ENCODE measurements around the gene FGF18. TPM values are rescaled to one million over a fixed set of nuclear protein-coding genes. Genes with fewer than 3 reads are reported as not detected.

FGF18 gene
- total RNA-seq, 1 donor from 2014 or later = not detected

DNA sequence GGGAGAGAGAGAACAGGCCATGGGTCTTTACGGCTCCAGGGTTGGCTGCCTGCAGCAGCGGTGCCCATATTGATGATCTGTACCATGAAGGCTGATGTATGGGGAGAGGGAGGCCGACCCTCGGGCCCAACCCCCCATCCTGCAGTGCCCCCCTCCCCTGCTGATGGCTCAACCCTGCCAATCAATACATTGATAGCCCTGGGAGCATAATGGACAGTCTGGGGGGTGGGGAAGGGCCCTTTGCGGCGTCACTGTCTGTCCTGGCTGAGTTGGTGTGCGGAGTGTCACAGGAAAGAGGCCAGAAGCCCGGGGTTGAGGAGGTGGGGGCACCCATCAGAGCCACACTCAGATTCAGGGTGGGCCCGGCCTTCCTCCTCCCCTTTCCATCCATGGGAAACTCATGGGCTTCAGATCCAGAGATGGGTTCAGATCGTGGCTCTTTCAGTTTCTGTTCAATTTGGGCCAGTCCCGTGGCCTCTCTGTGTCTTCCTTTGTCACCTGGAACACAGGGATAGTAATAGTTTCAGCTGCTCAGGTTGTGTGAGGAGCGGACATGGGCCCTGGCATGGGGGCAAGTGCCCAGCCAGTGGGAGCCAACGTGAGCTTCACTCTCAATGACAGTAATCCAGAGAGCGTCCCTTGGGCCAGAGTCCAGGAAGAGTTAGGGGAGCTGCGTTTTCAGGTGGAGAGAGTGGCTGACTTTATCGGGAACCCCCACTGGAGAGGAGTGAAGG, 9.5 kb downstream of the FGF18 start:
- no peak for DNase-seq (ENCODE audit: low spot score)
- Mint-ChIP-seq H3K4me3 (ENCODE audit: low read depth) (no peak overlapping the region), H3K27ac (no peak overlapping the region), H3K4me1 (ENCODE audit: low read depth) (no peaks in the 10 kb centered on the region), H3K36me3 (ENCODE audit: low read depth) (no peaks in the 10 kb centered on the region), H3K9me3 (no peaks in the 10 kb centered on the region), H3K27me3 (ENCODE audit: low read depth) (no peaks in the 10 kb centered on the region)
- intact Hi-C loops (cut with micrococcal nuclease) = no loop called here

DNA sequence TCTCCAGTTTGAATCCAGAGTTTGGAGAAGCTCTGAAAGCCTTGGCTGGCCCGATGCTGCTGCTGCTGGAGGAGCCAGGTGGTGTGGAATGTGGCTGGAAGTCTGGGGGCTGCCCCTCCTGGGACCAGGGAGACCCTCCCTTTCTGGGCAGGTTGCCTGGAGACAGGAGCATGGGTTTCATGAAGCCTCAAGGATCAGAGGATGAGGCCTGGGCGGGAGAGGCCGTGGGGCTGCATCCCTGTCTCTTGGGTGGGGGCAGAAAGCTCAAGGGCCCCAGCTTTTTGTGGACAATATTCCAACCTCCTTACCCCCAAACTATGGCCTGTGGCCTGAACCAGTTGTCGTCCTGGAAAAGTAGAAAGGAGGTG, 10.1 kb downstream of the FGF18 start:
- Mint-ChIP-seq H3K36me3 (ENCODE audit: low read depth) (no peaks in the 10 kb centered on the region), H3K27me3 (ENCODE audit: low read depth) (no peaks in the 10 kb centered on the region), H3K27ac (no peak overlapping the region), H3K4me1 (ENCODE audit: low read depth) (no peaks in the 10 kb centered on the region), H3K4me3 (ENCODE audit: low read depth) (no peak overlapping the region), H3K9me3 (no peaks in the 10 kb centered on the region)
- DNase-seq (ENCODE audit: low spot score) = no peak
- intact Hi-C loops (cut with micrococcal nuclease) = no loop called here

DNA sequence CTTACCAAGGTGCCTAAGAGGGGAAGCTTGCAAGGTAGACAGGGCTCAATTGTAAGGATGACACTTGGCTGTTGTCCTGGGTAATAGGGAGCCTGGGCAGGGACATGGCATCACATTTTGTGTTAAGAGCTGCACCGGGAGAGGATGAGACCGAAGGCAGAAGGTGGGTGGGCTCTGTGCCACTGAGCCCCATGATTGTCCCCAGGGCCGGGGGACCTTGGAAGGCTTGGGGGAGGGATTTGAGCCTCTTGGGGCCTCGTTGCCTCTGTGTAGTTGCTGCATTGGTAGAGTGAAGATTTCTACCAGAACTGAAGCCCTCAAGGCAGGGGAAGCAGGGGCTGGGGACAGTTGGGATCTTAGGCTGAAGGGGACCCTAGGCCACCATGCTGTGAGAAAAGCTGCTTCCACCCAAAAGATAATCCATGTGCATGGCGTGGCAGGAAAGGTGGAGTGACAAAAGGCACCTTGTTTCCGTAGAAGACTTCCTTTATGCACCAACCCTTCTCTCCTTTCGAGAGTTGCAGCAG, 11.9 kb downstream of the FGF18 start:
- no peak overlapping the region for H3K27ac Mint-ChIP-seq
- H3K4me1 Mint-ChIP-seq (ENCODE audit: low read depth) = no peaks in the 10 kb centered on the region
- no peaks in the 10 kb centered on the region for H3K27me3 Mint-ChIP-seq (ENCODE audit: low read depth)
- DNase-seq (ENCODE audit: low spot score) = no peak
- intact Hi-C loops (cut with micrococcal nuclease) = no loop called here
- H3K36me3 Mint-ChIP-seq (ENCODE audit: low read depth) = no peaks in the 10 kb centered on the region
- H3K4me3 Mint-ChIP-seq (ENCODE audit: low read depth) = no peak overlapping the region
- H3K9me3 Mint-ChIP-seq = no peaks in the 10 kb centered on the region

DNA sequence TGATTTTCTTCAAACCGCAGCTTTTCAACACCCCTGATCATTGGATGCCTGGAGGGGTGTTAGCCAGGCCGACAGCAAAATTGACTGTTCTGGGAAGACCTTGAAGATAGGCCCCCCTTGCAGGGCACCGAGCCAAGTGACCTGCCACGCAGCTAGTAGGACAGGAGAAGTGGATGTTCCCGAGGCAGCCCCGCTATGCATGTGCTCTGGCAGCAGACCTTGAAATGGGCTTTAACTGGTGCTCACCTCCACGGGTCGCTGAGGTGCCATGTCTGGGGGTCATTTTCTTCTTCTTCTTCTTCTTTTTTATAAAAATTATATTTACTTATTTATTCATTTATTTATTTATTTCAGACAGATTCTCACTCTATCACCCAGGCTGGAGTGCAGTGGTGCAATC, 12.6 kb downstream of the FGF18 start:
- no peaks in the 10 kb centered on the region for H3K4me1 Mint-ChIP-seq (ENCODE audit: low read depth)
- DNase-seq (ENCODE audit: low spot score) = no peak
- H3K27ac Mint-ChIP-seq = no peak overlapping the region
- no peak overlapping the region for H3K4me3 Mint-ChIP-seq (ENCODE audit: low read depth)
- intact Hi-C loops (cut with micrococcal nuclease) = no loop called here
- no peaks in the 10 kb centered on the region for H3K36me3 Mint-ChIP-seq (ENCODE audit: low read depth)
- H3K9me3 Mint-ChIP-seq = no peaks in the 10 kb centered on the region
- no peaks in the 10 kb centered on the region for H3K27me3 Mint-ChIP-seq (ENCODE audit: low read depth)

- H3K9me3 Mint-ChIP-seq = no peaks in the 10 kb centered on the region
- H3K27ac Mint-ChIP-seq = no peak overlapping the region
- no peaks in the 10 kb centered on the region for H3K4me1 Mint-ChIP-seq (ENCODE audit: low read depth)
- H3K36me3 Mint-ChIP-seq (ENCODE audit: low read depth) = no peaks in the 10 kb centered on the region
- intact Hi-C loops (cut with micrococcal nuclease) = no loop called here
- H3K27me3 Mint-ChIP-seq (ENCODE audit: low read depth) = no peaks in the 10 kb centered on the region
- no peak for DNase-seq (ENCODE audit: low spot score)
- no peak overlapping the region for H3K4me3 Mint-ChIP-seq (ENCODE audit: low read depth)
These were observed 13.3 kb downstream of the FGF18 start for GRCh38 chr5:171432583-171433351.

DNA sequence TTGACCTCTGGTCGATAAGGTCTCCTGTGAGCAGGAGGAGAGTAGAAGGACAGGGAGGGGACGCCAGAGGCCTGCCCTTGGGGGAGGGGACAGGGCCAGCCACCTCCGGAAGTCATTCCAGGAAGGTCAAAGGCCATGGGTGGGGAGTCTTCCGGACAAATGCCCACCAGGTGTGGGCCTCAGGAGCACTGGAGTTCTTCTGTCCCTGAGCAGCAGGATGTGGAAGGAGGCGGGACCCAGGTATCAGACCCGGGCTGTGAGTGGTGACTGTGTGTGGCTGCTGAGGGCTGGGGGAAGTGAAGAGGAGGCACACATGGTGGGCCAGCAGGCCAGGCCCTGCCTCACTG, 13.9 kb downstream of the FGF18 start:
- H3K4me3 Mint-ChIP-seq (ENCODE audit: low read depth) = no peak overlapping the region
- no peak for DNase-seq (ENCODE audit: low spot score)
- H3K9me3 Mint-ChIP-seq = no peaks in the 10 kb centered on the region
- H3K27ac Mint-ChIP-seq = no peak overlapping the region
- H3K27me3 Mint-ChIP-seq (ENCODE audit: low read depth) = no peaks in the 10 kb centered on the region
- no peaks in the 10 kb centered on the region for H3K4me1 Mint-ChIP-seq (ENCODE audit: low read depth)
- no peaks in the 10 kb centered on the region for H3K36me3 Mint-ChIP-seq (ENCODE audit: low read depth)
- intact Hi-C loops (cut with micrococcal nuclease) = no loop called here

DNA sequence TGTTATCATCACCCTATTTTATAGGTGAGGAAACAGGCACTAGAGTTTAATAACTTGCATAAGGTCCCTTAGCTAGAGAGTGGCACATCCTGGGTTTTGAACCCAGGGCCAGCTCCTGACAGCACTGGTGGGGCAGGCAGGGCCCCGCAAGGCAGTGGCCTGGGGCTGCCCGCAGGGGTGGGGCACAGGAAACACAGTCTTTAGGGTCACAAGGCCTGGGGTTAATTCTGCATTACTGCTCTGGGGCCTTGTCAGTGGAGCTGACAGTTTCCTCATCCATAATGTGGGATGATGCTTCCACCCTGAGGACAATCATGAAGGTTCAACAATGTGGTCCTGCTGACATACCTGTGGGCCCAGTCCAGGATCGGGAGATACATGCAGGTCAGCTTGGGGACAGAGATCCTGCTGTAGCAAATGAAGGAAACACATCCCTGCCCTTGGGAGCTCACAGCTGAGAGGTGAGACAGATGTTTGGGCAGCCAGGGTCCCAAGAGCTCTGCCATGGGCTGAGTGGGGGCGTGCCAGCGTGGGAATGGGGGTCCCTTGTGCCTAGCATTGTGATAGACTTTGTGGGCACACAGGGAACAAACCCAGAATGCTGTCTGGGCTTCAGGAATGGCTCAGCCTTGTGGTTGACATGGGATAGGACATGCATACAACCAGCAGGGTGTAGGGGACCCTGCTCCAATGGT, 14.7 kb downstream of the FGF18 start:
- Mint-ChIP-seq H3K27me3 (ENCODE audit: low read depth) (no peaks in the 10 kb centered on the region), H3K27ac (no peak overlapping the region), H3K9me3 (no peaks in the 10 kb centered on the region), H3K4me3 (ENCODE audit: low read depth) (no peak overlapping the region), H3K36me3 (ENCODE audit: low read depth) (no peaks in the 10 kb centered on the region), H3K4me1 (ENCODE audit: low read depth) (no peaks in the 10 kb centered on the region)
- no peak for DNase-seq (ENCODE audit: low spot score)
- intact Hi-C loops (cut with micrococcal nuclease) = no loop called here

DNA sequence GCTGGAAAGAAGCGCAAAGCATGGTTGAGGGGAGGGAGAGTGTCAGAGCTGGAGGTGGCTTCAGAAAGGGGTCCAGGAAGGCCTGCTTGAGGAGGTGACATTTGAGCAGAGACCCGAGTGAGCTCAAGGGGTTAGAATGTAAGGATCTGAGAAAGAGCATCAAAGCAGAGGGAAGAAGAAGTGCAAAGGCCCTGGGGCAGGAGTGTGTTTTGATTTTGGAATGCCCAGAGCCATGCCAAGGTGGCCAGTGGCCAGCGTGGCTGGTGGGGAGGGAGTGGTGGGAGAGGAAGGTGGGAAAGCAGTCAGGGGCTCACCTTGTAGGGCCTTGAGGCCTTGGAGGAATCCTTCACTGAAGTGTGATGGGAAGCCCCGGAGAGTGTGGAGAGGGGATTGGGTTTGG, 15.4 kb downstream of the FGF18 start:
- Mint-ChIP-seq H3K27me3 (ENCODE audit: low read depth) (no peaks in the 10 kb centered on the region), H3K4me1 (ENCODE audit: low read depth) (no peaks in the 10 kb centered on the region), H3K4me3 (ENCODE audit: low read depth) (no peak overlapping the region), H3K9me3 (no peaks in the 10 kb centered on the region), H3K36me3 (ENCODE audit: low read depth) (no peaks in the 10 kb centered on the region), H3K27ac (no peak overlapping the region)
- intact Hi-C loops (cut with micrococcal nuclease) = no loop called here
- no peak for DNase-seq (ENCODE audit: low spot score)

GRCh38 chr5:171435908-171436307, 16.5 kb downstream of the FGF18 start:
- H3K36me3 Mint-ChIP-seq (ENCODE audit: low read depth) = no peaks in the 10 kb centered on the region
- no peak overlapping the region for H3K27ac Mint-ChIP-seq
- DNase-seq (ENCODE audit: low spot score) = no peak
- H3K9me3 Mint-ChIP-seq = no peaks in the 10 kb centered on the region
- H3K4me3 Mint-ChIP-seq (ENCODE audit: low read depth) = no peak overlapping the region
- no peaks in the 10 kb centered on the region for H3K27me3 Mint-ChIP-seq (ENCODE audit: low read depth)
- intact Hi-C loops (cut with micrococcal nuclease) = no loop called here
- no peaks in the 10 kb centered on the region for H3K4me1 Mint-ChIP-seq (ENCODE audit: low read depth)

GRCh38 chr5:171436804-171437285, 17.4 kb downstream of the FGF18 start:
- no peak for DNase-seq (ENCODE audit: low spot score)
- Mint-ChIP-seq H3K9me3 (no peaks in the 10 kb centered on the region), H3K27me3 (ENCODE audit: low read depth) (no peaks in the 10 kb centered on the region), H3K4me3 (ENCODE audit: low read depth) (no peak overlapping the region), H3K36me3 (ENCODE audit: low read depth) (no peaks in the 10 kb centered on the region), H3K4me1 (ENCODE audit: low read depth) (no peaks in the 10 kb centered on the region), H3K27ac (no peak overlapping the region)
- intact Hi-C loops (cut with micrococcal nuclease) = no loop called here

GRCh38 chr5:171437286-171437821, 17.9 kb downstream of the FGF18 start:
- Mint-ChIP-seq H3K27ac (no peak overlapping the region), H3K9me3 (no peaks in the 10 kb centered on the region), H3K36me3 (ENCODE audit: low read depth) (no peaks in the 10 kb centered on the region), H3K4me3 (ENCODE audit: low read depth) (no peak overlapping the region), H3K27me3 (ENCODE audit: low read depth) (no peaks in the 10 kb centered on the region), H3K4me1 (ENCODE audit: low read depth) (no peaks in the 10 kb centered on the region)
- no peak for DNase-seq (ENCODE audit: low spot score)
- intact Hi-C loops (cut with micrococcal nuclease) = no loop called here

DNA sequence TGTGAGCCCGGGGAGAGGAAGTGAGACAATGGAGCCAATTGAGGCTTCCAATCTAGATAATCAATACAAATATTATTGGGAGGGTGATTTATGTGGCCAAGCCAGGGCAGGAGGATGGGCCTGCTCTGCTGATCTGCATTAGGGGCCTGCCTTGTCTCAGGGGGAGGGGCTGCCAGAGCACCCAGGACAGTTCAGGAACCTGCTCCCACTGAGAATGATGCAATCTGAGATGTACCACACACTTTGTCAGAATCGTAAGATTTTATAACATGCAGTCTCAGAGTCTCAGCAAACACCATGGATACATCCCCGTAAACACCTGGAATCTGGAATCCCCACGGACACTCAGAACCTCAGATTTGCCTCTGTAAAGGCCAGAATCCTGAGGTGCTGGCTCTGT, 19.3 kb downstream of the FGF18 start:
- H3K4me1 Mint-ChIP-seq (ENCODE audit: low read depth) = no peaks in the 10 kb centered on the region
- H3K27ac Mint-ChIP-seq = no peak overlapping the region
- H3K36me3 Mint-ChIP-seq (ENCODE audit: low read depth) = no peaks in the 10 kb centered on the region
- intact Hi-C loops (cut with micrococcal nuclease) = no loop called here
- no peaks in the 10 kb centered on the region for H3K27me3 Mint-ChIP-seq (ENCODE audit: low read depth)
- no peak overlapping the region for H3K4me3 Mint-ChIP-seq (ENCODE audit: low read depth)
- no peaks in the 10 kb centered on the region for H3K9me3 Mint-ChIP-seq
- no peak for DNase-seq (ENCODE audit: low spot score)
